ENCODE measurements around the gene LRMDA.

GRCh38 chr10:75954486-75954885 is 523.1 kb downstream of the LRMDA start:
- TF ChIP-seq CTCF (IDR thresholded peaks at IDR 0.05; ENCODE audit: low read depth, low read length) (no peak), EZH2phosphoT487 (IDR thresholded peaks at IDR 0.05; ENCODE audit: low read depth) (no peak)

All from OCI-LY3 (cell line).